GM18907 (cell line): ENCODE results near the gene CFAP97D2.
A peak's percentile ranks its signal among the peaks of the same experiment; 100 is the strongest.
"Not testable (repeated sequence)": the region's sequence is repeated elsewhere in the genome, so short reads cannot be mapped to it uniquely, and the experiment has no call there.

ENCODE experiments used
- ATAC-seq: cut with Tn5 transposase; IDR thresholded peaks from one replicate; pipeline ENCODE4 v1.9.1; 2021; ENCODE audit warnings: mild to moderate bottlenecking, moderate library complexity; ENCODE audit not compliant: unreplicated experiment

CFAP97D2 gene

GRCh38 chr13:114234266-114234644, 55.2 kb downstream of the CFAP97D2 start:
- ATAC-seq = no peak

- ATAC-seq = peak; percentile 91
Observed at GRCh38 chr13:114234645-114235421, 55.8 kb downstream of the CFAP97D2 start, which contains the start of gene CDC16. Gene CDC16, plus strand, starts transcription at chr13:114234897. Its CDS starts 188 bp downstream, at chr13:114235085.

- ATAC-seq = no peak
Observed at GRCh38 chr13:114235697-114236096, 56.6 kb downstream of the CFAP97D2 start.

- ATAC-seq = no peak
Observed at GRCh38 chr13:114236227-114236626, 57.2 kb downstream of the CFAP97D2 start.

GRCh38 chr13:114237415-114238112, 58.5 kb downstream of the CFAP97D2 start:
- no peak for ATAC-seq

GRCh38 chr13:114241918-114242317, 62.9 kb downstream of the CFAP97D2 start:
- no peak for ATAC-seq

GRCh38 chr13:114243971-114244370, 64.9 kb downstream of the CFAP97D2 start:
- no peak for ATAC-seq

- ATAC-seq = no peak
Observed at GRCh38 chr13:114244637-114245036, 65.6 kb downstream of the CFAP97D2 start.

- ATAC-seq = no peak
Observed at GRCh38 chr13:114248011-114248410, 69.0 kb downstream of the CFAP97D2 start.

GRCh38 chr13:114249077-114249476, 70.0 kb downstream of the CFAP97D2 start:
- no peak for ATAC-seq

GRCh38 chr13:114251639-114252440, 72.8 kb downstream of the CFAP97D2 start:
- not testable (repeated sequence) for ATAC-seq

GRCh38 chr13:114256547-114256946, 77.5 kb downstream of the CFAP97D2 start:
- no peak for ATAC-seq

- no peak for ATAC-seq
Observed at GRCh38 chr13:114257014-114257413, 78.0 kb downstream of the CFAP97D2 start.

- ATAC-seq = no peak
Observed at GRCh38 chr13:114258589-114258988, 79.5 kb downstream of the CFAP97D2 start.

GRCh38 chr13:114259374-114259773, 80.3 kb downstream of the CFAP97D2 start:
- no peak for ATAC-seq

- peak; percentile 50 for ATAC-seq
Observed at GRCh38 chr13:114259974-114260373, 80.9 kb downstream of the CFAP97D2 start.

GRCh38 chr13:114260814-114261213, 81.8 kb downstream of the CFAP97D2 start:
- ATAC-seq = no peak

- no peak for ATAC-seq
Observed at GRCh38 chr13:114261328-114261965, 82.4 kb downstream of the CFAP97D2 start.

GRCh38 chr13:114263578-114263977, 84.5 kb downstream of the CFAP97D2 start:
- ATAC-seq = peak; percentile 43

GRCh38 chr13:114264313-114264712, 85.3 kb downstream of the CFAP97D2 start:
- ATAC-seq = not testable (repeated sequence)
